ENCODE measurements around the gene CR1L.
A peak's percentile ranks its signal among the peaks of the same experiment; 100 is the strongest.
"Not testable (repeated sequence)": the region's sequence is repeated elsewhere in the genome, so short reads cannot be mapped to it uniquely, and the experiment has no call there.

Gene CR1L

DNA sequence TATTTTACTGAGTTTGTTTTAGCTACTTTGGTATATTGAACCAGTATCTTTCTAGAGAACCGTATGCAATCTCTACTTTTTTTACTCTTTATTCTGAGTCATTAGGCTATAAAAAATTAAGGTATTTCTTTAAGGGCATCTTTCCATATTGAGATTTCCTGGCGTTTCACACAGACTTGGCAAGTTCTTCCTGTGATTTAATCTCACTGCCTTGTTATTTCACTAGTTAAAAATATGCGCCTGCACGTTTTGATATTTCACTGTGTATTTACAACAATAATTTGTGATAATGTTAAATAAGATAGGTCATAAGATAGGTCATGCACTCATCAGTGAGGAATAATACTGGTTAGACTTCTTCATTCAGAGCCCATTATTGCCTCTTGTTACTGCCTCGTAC lies 16.2 kb upstream of the CR1L start:
- Histone ChIP-seq H3K27me3 (ENCODE audit: control insufficient read depth in 1 of 2, insufficient read depth in 2 of 2, low read length in 2 of 2) (no peaks in the 10 kb centered on the region), H3K4me1 (ENCODE audit: control insufficient read depth in 1 of 2, insufficient read depth in 2 of 2, low read length in 2 of 2) (no peaks in the 10 kb centered on the region), H3K9ac (ENCODE audit: low read depth in 1 of 2, low read length in 2 of 2) (no peak overlapping the region), H3K9me3 (ENCODE audit: control insufficient read depth in 1 of 2, low read length in 2 of 2) (no peaks in the 10 kb centered on the region), H3K27ac (ENCODE audit: low read depth, low read length) (no peak overlapping the region), H3K4me3 (ENCODE audit: low read depth in 1 of 2, low read length in 2 of 2) (no peak overlapping the region), H3K36me3 (ENCODE audit: control insufficient read depth in 1 of 2, insufficient read depth in 2 of 2, low read length in 2 of 2) (no peaks in the 10 kb centered on the region)

DNA sequence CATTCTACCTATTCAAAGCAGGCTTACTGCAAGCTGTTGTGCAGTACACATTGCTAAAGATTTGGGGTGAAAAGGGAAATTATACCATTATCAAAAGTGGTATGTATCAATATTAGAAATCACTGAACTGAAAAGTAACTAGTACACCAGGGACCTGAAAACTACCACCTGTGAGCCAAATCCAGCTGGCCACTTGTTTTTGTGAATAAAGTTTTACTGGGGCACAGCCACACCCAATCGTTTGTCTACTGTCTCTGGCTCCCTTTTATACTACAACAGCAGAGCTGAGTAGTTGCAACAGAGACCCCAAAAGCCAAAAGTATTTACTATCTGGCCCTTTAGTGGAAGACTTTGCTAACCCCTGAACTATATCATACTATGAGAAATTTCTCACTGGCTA lies 13.8 kb upstream of the CR1L start:
- no peaks in the 10 kb centered on the region for H3K36me3 ChIP-seq (ENCODE audit: control insufficient read depth in 1 of 2, insufficient read depth in 2 of 2, low read length in 2 of 2)
- no peak overlapping the region for H3K27ac ChIP-seq (ENCODE audit: low read depth, low read length)
- no peak overlapping the region for H3K9ac ChIP-seq (ENCODE audit: low read depth in 1 of 2, low read length in 2 of 2)
- H3K4me3 ChIP-seq (ENCODE audit: low read depth in 1 of 2, low read length in 2 of 2): no peak overlapping the region
- H3K4me1 ChIP-seq (ENCODE audit: control insufficient read depth in 1 of 2, insufficient read depth in 2 of 2, low read length in 2 of 2): no peaks in the 10 kb centered on the region
- no peaks in the 10 kb centered on the region for H3K27me3 ChIP-seq (ENCODE audit: control insufficient read depth in 1 of 2, insufficient read depth in 2 of 2, low read length in 2 of 2)
- H3K9me3 ChIP-seq (ENCODE audit: control insufficient read depth in 1 of 2, low read length in 2 of 2): no peaks in the 10 kb centered on the region

DNA sequence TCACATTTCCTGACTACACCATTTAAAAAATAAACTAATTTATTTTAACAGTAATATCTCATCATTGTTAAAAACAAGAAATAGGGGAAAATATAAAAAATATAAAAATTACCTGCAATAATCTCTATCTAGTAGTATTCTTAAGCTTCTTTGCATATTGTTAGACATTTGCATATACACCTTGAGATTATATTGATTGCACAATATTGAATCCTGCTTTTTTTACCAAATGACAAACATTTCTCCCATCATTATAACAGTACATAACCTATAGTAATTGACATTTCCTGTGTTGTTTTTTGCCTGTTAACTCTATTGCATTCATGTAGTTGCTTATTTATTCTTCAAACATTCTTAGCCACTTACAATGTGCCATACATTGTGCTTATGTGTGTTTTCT lies 11.7 kb upstream of the CR1L start:
- Histone ChIP-seq H3K9me3 (ENCODE audit: control insufficient read depth in 1 of 2, low read length in 2 of 2) (no peaks in the 10 kb centered on the region), H3K27me3 (ENCODE audit: control insufficient read depth in 1 of 2, insufficient read depth in 2 of 2, low read length in 2 of 2) (no peaks in the 10 kb centered on the region), H3K9ac (ENCODE audit: low read depth in 1 of 2, low read length in 2 of 2) (no peak overlapping the region), H3K4me1 (ENCODE audit: control insufficient read depth in 1 of 2, insufficient read depth in 2 of 2, low read length in 2 of 2) (no peaks in the 10 kb centered on the region), H3K36me3 (ENCODE audit: control insufficient read depth in 1 of 2, insufficient read depth in 2 of 2, low read length in 2 of 2) (no peaks in the 10 kb centered on the region), H3K4me3 (ENCODE audit: low read depth in 1 of 2, low read length in 2 of 2) (no peak overlapping the region), H3K27ac (ENCODE audit: low read depth, low read length) (no peak overlapping the region)

DNA sequence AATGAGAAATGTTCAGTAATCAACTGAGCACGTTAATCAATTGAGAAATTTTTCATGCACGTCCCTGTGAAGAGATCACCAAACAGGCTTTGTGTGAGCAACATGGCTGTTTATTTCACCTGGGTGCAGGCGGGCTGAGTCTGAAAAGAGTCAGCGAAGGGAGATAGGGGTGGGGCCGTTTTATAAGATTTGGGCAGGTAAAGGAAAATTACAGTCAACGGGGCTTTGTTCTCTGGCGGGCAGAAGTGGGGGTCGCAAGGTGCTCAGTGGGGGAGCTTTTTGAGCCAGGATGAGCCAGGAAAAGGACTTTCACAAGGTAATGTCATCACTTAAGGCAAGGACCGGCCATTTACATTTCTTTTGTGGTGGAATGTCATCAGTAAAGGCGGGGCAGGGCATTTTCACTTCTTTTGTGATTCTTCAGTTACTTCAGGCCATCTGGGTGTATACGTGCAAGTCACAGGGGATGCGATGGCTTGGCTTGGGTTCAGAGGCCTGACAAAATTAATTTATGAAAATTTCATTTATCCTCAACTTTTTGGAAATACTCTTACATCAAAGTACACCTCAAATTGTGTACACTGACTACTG lies 11.1 kb upstream of the CR1L start:
- not testable (repeated sequence) for H3K9me3 ChIP-seq (ENCODE audit: control insufficient read depth in 1 of 2, low read length in 2 of 2); H3K27me3 ChIP-seq (ENCODE audit: control insufficient read depth in 1 of 2, insufficient read depth in 2 of 2, low read length in 2 of 2); H3K36me3 ChIP-seq (ENCODE audit: control insufficient read depth in 1 of 2, insufficient read depth in 2 of 2, low read length in 2 of 2); H3K27ac ChIP-seq (ENCODE audit: low read depth, low read length); H3K9ac ChIP-seq (ENCODE audit: low read depth in 1 of 2, low read length in 2 of 2); H3K4me3 ChIP-seq (ENCODE audit: low read depth in 1 of 2, low read length in 2 of 2); H3K4me1 ChIP-seq (ENCODE audit: control insufficient read depth in 1 of 2, insufficient read depth in 2 of 2, low read length in 2 of 2)

DNA sequence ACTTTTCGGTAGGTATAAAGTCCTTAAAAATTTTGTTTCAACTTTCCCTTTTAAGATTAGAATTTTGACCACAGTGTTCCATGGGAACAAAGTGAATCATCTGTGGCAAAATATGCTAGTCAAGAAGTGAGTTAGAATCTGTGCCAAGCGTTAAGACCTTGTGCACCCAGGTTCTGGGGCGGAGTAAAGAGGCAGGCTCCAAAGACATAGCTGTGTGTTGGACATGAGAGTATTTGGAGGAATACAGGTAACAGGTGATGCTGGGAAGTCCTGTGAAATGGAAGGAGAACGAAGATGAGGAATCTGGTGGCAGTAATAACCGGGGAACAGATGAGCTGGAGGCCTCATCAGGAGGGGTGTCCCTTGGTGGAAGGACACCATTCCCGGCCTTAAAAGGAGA lies 10.6 kb upstream of the CR1L start:
- H3K4me1 ChIP-seq (ENCODE audit: control insufficient read depth in 1 of 2, insufficient read depth in 2 of 2, low read length in 2 of 2); H3K9ac ChIP-seq (ENCODE audit: low read depth in 1 of 2, low read length in 2 of 2); H3K27me3 ChIP-seq (ENCODE audit: control insufficient read depth in 1 of 2, insufficient read depth in 2 of 2, low read length in 2 of 2); H3K36me3 ChIP-seq (ENCODE audit: control insufficient read depth in 1 of 2, insufficient read depth in 2 of 2, low read length in 2 of 2); H3K9me3 ChIP-seq (ENCODE audit: control insufficient read depth in 1 of 2, low read length in 2 of 2); H3K27ac ChIP-seq (ENCODE audit: low read depth, low read length); H3K4me3 ChIP-seq (ENCODE audit: low read depth in 1 of 2, low read length in 2 of 2): not testable (repeated sequence)

DNA sequence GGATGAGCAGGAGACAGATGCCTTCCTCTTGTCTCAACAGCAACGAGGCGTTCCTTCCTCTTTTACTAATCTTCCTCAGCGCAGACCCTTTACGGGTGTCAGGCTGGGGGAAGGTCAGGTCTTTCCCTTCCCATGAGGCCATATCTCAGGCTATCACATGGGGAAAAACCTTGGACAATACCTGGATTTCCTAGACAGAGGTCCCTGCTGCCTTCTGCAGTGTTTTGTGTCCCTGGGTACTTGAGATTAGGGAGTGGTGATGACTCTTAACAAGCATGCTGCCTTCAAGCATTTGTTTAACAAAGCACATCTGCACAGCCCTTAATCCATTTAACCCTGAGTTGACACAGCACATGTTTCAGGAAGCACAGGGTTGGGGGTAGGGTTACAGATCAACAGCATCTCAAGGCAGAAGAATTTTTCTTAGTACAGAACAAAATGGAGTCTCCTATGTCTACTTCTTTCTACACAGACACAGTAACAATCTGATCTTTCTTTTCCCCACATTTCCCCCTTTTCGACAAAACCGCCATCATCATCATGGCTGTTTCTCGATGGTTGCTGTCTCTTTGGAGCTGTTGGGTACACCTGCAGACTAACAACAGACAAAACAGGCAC lies 9.3 kb upstream of the CR1L start:
- not testable (repeated sequence) for H3K9ac ChIP-seq (ENCODE audit: low read depth in 1 of 2, low read length in 2 of 2); H3K4me1 ChIP-seq (ENCODE audit: control insufficient read depth in 1 of 2, insufficient read depth in 2 of 2, low read length in 2 of 2); H3K27ac ChIP-seq (ENCODE audit: low read depth, low read length); H3K4me3 ChIP-seq (ENCODE audit: low read depth in 1 of 2, low read length in 2 of 2); H3K27me3 ChIP-seq (ENCODE audit: control insufficient read depth in 1 of 2, insufficient read depth in 2 of 2, low read length in 2 of 2); H3K9me3 ChIP-seq (ENCODE audit: control insufficient read depth in 1 of 2, low read length in 2 of 2); H3K36me3 ChIP-seq (ENCODE audit: control insufficient read depth in 1 of 2, insufficient read depth in 2 of 2, low read length in 2 of 2)

DNA sequence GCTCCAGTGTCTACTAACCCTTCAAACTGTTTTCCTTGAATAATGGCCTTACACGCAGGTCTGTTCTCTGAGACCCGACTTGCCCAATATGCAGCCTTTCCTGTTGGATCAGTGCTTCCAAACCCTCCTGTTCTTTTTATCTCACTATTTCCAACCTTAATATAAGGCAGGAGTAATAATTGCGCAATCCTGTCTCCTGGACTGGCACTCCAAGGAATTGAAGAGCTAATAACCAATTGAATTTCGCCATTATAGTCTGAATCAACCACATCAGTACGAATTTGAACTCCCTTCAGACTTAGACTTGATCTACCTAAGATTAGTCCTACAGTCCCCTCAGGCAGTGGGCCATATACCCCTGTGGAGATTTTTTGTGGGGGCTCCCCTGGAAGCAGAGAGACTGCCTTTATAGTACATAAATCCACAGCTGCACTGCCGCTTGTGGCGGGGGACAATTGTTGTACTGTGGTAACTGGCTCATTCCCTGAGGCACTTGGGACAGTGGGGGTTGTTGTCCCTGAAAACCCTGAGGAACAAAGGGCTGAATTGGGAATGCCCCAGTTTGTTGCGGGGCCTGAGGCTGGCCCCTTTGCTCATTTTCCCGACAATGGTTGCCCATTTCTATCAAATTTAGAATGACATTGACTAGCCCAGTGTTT lies 6.3 kb upstream of the CR1L start:
- not testable (repeated sequence) for H3K4me3 ChIP-seq (ENCODE audit: low read depth in 1 of 2, low read length in 2 of 2); H3K27ac ChIP-seq (ENCODE audit: low read depth, low read length); H3K9ac ChIP-seq (ENCODE audit: low read depth in 1 of 2, low read length in 2 of 2); H3K4me1 ChIP-seq (ENCODE audit: control insufficient read depth in 1 of 2, insufficient read depth in 2 of 2, low read length in 2 of 2); H3K36me3 ChIP-seq (ENCODE audit: control insufficient read depth in 1 of 2, insufficient read depth in 2 of 2, low read length in 2 of 2); H3K27me3 ChIP-seq (ENCODE audit: control insufficient read depth in 1 of 2, insufficient read depth in 2 of 2, low read length in 2 of 2); H3K9me3 ChIP-seq (ENCODE audit: control insufficient read depth in 1 of 2, low read length in 2 of 2)

DNA sequence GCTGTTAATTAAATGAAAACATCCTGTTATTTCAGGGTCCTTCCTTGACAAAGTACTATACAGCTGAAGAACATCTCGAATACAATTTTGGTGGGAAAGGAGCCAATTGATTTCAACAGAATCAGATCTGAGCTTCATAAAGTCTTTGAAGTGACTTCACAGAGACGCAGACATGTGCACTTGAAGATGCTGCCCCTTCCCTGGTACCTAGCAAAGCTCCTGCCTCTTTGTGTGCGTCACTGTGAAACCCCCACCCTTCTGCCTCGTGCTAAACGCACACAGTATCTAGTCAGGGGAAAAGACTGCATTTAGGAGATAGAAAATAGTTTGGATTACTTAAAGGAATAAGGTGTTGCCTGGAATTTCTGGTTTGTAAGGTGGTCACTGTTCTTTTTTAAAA lies 5.6 kb upstream of the CR1L start:
- H3K9me3 ChIP-seq (ENCODE audit: control insufficient read depth in 1 of 2, low read length in 2 of 2); H3K27me3 ChIP-seq (ENCODE audit: control insufficient read depth in 1 of 2, insufficient read depth in 2 of 2, low read length in 2 of 2); H3K9ac ChIP-seq (ENCODE audit: low read depth in 1 of 2, low read length in 2 of 2); H3K27ac ChIP-seq (ENCODE audit: low read depth, low read length); H3K4me1 ChIP-seq (ENCODE audit: control insufficient read depth in 1 of 2, insufficient read depth in 2 of 2, low read length in 2 of 2); H3K36me3 ChIP-seq (ENCODE audit: control insufficient read depth in 1 of 2, insufficient read depth in 2 of 2, low read length in 2 of 2); H3K4me3 ChIP-seq (ENCODE audit: low read depth in 1 of 2, low read length in 2 of 2): not testable (repeated sequence)

DNA sequence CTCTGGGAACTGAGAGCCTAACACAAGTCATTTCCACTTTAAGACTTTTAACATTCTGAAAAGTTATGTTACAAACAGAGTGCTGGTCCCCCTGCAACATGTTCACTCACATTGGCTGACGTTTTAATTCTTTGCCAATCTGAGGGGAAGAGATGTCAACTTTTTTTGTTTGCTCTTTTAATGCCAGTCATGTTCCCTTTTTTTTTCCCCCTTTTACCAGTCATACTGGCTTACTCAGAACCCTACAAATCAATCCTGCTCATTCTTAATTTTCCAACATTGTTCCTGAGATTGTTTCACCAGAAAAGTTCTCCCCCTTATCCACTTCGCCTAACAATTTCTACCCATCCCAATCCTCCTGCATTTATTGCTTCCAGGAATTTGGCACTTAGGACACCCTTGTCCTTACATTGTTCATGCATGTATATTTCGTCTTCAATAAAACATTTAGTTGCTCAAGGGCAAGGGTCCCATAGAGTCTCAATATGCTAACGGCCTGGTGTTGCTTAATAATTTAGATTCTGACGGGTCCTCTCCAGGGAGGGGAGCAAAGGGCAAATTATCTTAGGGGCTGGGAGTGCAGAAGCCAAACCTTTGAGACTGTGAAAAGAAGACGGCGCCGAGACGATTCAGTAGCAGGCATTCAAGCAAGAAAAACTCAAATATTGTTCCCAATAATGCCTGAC lies 624 bp upstream of the CR1L start:
- Histone ChIP-seq H3K4me1 (ENCODE audit: control insufficient read depth in 1 of 2, insufficient read depth in 2 of 2, low read length in 2 of 2) (peaks cover 0 to 5% of the 10 kb centered on the region in 2 donors), H3K36me3 (ENCODE audit: control insufficient read depth in 1 of 2, insufficient read depth in 2 of 2, low read length in 2 of 2) (no peaks in the 10 kb centered on the region), H3K4me3 (ENCODE audit: low read depth in 1 of 2, low read length in 2 of 2) (peak overlapping the region; percentile 69 to 76), H3K27ac (ENCODE audit: low read depth, low read length) (no peak overlapping the region), H3K27me3 (ENCODE audit: control insufficient read depth in 1 of 2, insufficient read depth in 2 of 2, low read length in 2 of 2) (no peaks in the 10 kb centered on the region), H3K9me3 (ENCODE audit: control insufficient read depth in 1 of 2, low read length in 2 of 2) (no peaks in the 10 kb centered on the region), H3K9ac (ENCODE audit: low read depth in 1 of 2, low read length in 2 of 2) (no peak overlapping the region)

DNA sequence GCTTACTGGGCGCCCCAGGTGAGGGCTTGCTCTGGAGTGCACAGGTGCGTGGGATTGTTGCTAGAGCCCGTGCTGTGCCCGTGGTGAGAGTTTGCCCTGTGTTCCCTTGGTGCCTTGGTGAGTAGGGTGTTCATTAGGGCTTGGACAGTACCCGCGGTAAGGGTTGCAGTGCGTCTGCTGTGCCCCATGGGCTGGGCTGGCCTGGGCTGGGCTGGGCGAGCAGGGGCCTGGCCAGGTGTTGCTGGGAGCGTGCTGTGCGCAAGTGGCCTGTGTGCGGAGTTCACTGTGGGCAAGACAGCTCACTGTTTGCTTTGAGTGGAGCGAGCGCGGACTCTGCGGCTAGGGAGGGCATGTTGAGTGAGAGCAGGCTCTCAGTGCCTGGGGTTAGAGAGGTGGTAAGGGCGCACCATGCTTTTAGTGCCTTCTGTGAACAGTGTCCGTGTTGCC lies 725 bp downstream of the CR1L start:
- Histone ChIP-seq H3K27me3 (ENCODE audit: control insufficient read depth in 1 of 2, insufficient read depth in 2 of 2, low read length in 2 of 2) (no peaks in the 10 kb centered on the region), H3K36me3 (ENCODE audit: control insufficient read depth in 1 of 2, insufficient read depth in 2 of 2, low read length in 2 of 2) (no peaks in the 10 kb centered on the region), H3K27ac (ENCODE audit: low read depth, low read length) (no peak overlapping the region), H3K9me3 (ENCODE audit: control insufficient read depth in 1 of 2, low read length in 2 of 2) (no peaks in the 10 kb centered on the region), H3K4me3 (ENCODE audit: low read depth in 1 of 2, low read length in 2 of 2) (no peak overlapping the region), H3K9ac (ENCODE audit: low read depth in 1 of 2, low read length in 2 of 2) (no peak overlapping the region), H3K4me1 (ENCODE audit: control insufficient read depth in 1 of 2, insufficient read depth in 2 of 2, low read length in 2 of 2) (peaks cover 0 to 5% of the 10 kb centered on the region in 2 donors)
